Activated CD4-positive, alpha-beta T cell treated with anti-CD3 and anti-CD28 coated beads, Interleukin-2, Interleukin-6, amounts not matched to agents 100 ng/mL and 50 ng/mL, durations not matched to agents 16 hours and 8 hours (primary cell): Measurements from ENCODE around the gene SORCS1.

ENCODE experiments used
- DNase-seq: peaks from one replicate; pipeline ENCODE4 v3.0.0-alpha.2; 2020

The SORCS1 gene

GRCh38 chr10:107103174-107104025, 61.1 kb downstream of the SORCS1 start:
- DNase-seq = no peak

GRCh38 chr10:107098326-107098725, 66.2 kb downstream of the SORCS1 start:
- DNase-seq = no peak

GRCh38 chr10:107094824-107095522, 69.5 kb downstream of the SORCS1 start:
- DNase-seq = no peak

GRCh38 chr10:107092321-107092720, 72.2 kb downstream of the SORCS1 start:
- DNase-seq = no peak

- DNase-seq = no peak
These were observed 73.4 kb downstream of the SORCS1 start for GRCh38 chr10:107091126-107091525.

- no peak for DNase-seq
These were observed 78.6 kb downstream of the SORCS1 start for GRCh38 chr10:107085665-107086525.

- DNase-seq = no peak
These were observed 81.0 kb downstream of the SORCS1 start for GRCh38 chr10:107083388-107084009.

- DNase-seq = no peak
These were observed 82.9 kb downstream of the SORCS1 start for GRCh38 chr10:107081644-107082043.

GRCh38 chr10:107075117-107075516, 89.4 kb downstream of the SORCS1 start:
- DNase-seq = no peak

- no peak for DNase-seq
These were observed 91.7 kb downstream of the SORCS1 start for GRCh38 chr10:107072786-107073185.

GRCh38 chr10:107072028-107072427, 92.5 kb downstream of the SORCS1 start:
- no peak for DNase-seq

GRCh38 chr10:107071301-107071700, 93.2 kb downstream of the SORCS1 start:
- no peak for DNase-seq

- no peak for DNase-seq
These were observed 96.7 kb downstream of the SORCS1 start for GRCh38 chr10:107067843-107068242.

GRCh38 chr10:107064075-107064474, 100.4 kb downstream of the SORCS1 start:
- DNase-seq = no peak

GRCh38 chr10:107059872-107060271, 104.6 kb downstream of the SORCS1 start:
- DNase-seq = no peak

- no peak for DNase-seq
These were observed 105.3 kb downstream of the SORCS1 start for GRCh38 chr10:107059068-107059804.

GRCh38 chr10:107058331-107058730, 106.2 kb downstream of the SORCS1 start:
- no peak for DNase-seq

- DNase-seq = no peak
These were observed 108.3 kb downstream of the SORCS1 start for GRCh38 chr10:107056182-107056581.

- DNase-seq = no peak
These were observed 109.9 kb downstream of the SORCS1 start for GRCh38 chr10:107054469-107055156.

GRCh38 chr10:107051769-107052168, 112.7 kb downstream of the SORCS1 start:
- no peak for DNase-seq

GRCh38 chr10:107043461-107043860, 121.0 kb downstream of the SORCS1 start:
- DNase-seq = no peak
